Hindlimb muscle (tissue), 1 donor: ENCODE results near the gene DSE. TPM values are rescaled to one million over a fixed set of nuclear protein-coding genes. Genes with fewer than 3 reads are reported as not detected.
A peak's percentile ranks its signal among the peaks of the same experiment; 100 is the strongest.

ENCODE experiments used
- DNase-seq: peaks from one replicate; pipeline ENCODE4 v3.0.0-alpha.2; 2013
- polyA plus RNA-seq: library from polyadenylated mRNA; unstranded; fragments of 120-200 nt; gene quantifications from one replicate; pipeline ENCODE4 v1.2.1, GENCODE V29; 2013; ENCODE audit not compliant: insufficient read length

The DSE gene
- polyA plus RNA-seq, 1 donor, result 28.9 TPM

- DNase-seq, result no peak
Observed at GRCh38 chr6:116362276-116362675, 8.5 kb upstream of the DSE start.

GRCh38 chr6:116363759-116364158 is 7.0 kb upstream of the DSE start:
- no peak for DNase-seq

- no peak for DNase-seq
Observed at GRCh38 chr6:116364321-116364720, 6.4 kb upstream of the DSE start.

GRCh38 chr6:116365743-116366142 is 5.0 kb upstream of the DSE start:
- no peak for DNase-seq

GRCh38 chr6:116366740-116367275 is 3.9 kb upstream of the DSE start:
- no peak for DNase-seq

- no peak for DNase-seq
Observed at GRCh38 chr6:116369540-116369939, 1.2 kb upstream of the DSE start.

GRCh38 chr6:116369964-116370759 is 585 bp upstream of the DSE start:
- no peak for DNase-seq

- DNase-seq, result peak; percentile 85
Observed at GRCh38 chr6:116371120-116371917, 572 bp downstream of the DSE start.

- DNase-seq, result no peak
Observed at GRCh38 chr6:116371918-116372209, 1.1 kb downstream of the DSE start.

- DNase-seq, result no peak
Observed at GRCh38 chr6:116373300-116373699, 2.6 kb downstream of the DSE start.

GRCh38 chr6:116373940-116374339 is 3.2 kb downstream of the DSE start:
- DNase-seq, result no peak

- no peak for DNase-seq
Observed at GRCh38 chr6:116374586-116374985, 3.8 kb downstream of the DSE start.

GRCh38 chr6:116375262-116375661 is 4.5 kb downstream of the DSE start:
- no peak for DNase-seq

- DNase-seq, result no peak
Observed at GRCh38 chr6:116376149-116376548, 5.4 kb downstream of the DSE start.

- DNase-seq, result no peak
Observed at GRCh38 chr6:116379764-116380163, 9.0 kb downstream of the DSE start.

- no peak for DNase-seq
Observed at GRCh38 chr6:116380346-116380745, 9.6 kb downstream of the DSE start.

- DNase-seq, result no peak
Observed at GRCh38 chr6:116381000-116381399, 10.3 kb downstream of the DSE start.

GRCh38 chr6:116382587-116382986 is 11.8 kb downstream of the DSE start:
- no peak for DNase-seq

GRCh38 chr6:116384727-116385458 is 14.1 kb downstream of the DSE start:
- no peak for DNase-seq

- DNase-seq, result no peak
Observed at GRCh38 chr6:116385459-116385802, 14.7 kb downstream of the DSE start.

GRCh38 chr6:116385921-116386320 is 15.2 kb downstream of the DSE start:
- DNase-seq, result no peak

GRCh38 chr6:116386581-116387299 is 16.0 kb downstream of the DSE start:
- no peak for DNase-seq

- no peak for DNase-seq
Observed at GRCh38 chr6:116387374-116387773, 16.6 kb downstream of the DSE start.
